Right atrium auricular region (tissue), 2 donors: ENCODE results near the gene DLL1. TPM values are rescaled to one million over a fixed set of nuclear protein-coding genes. Genes with fewer than 3 reads are reported as not detected.

ENCODE experiments used
- DNase-seq: peaks from one replicate; pipeline ENCODE4 v3.0.0-alpha.2; 2019; ENCODE audit warnings: low spot score
- H3K27ac ChIP-seq, 2 donors: fragments of 200-600 bp; sonication (generic); 1 replicate in 1 of 2; 2 replicates in 1 of 2; pipeline ENCODE4 v1.5.1; 2016 to 2019
- H3K27me3 ChIP-seq, 2 donors: fragments of 200-600 bp; sonication (generic); one replicate each; pipeline versions ENCODE4 v1.5.1 to v1.6.0; 2017 to 2019
- H3K36me3 ChIP-seq: fragments of 200-600 bp; sonication (generic); one replicate; pipeline ENCODE4 v1.5.1; 2016
- H3K4me1 ChIP-seq, 2 donors: fragments of 200-600 bp; sonication (generic); one replicate each; pipeline versions ENCODE4 v1.5.1 to v1.6.0; 2017 to 2019
- H3K4me3 ChIP-seq, 2 donors: fragments of 200-600 bp; sonication (generic); 1 replicate in 1 of 2; 2 replicates in 1 of 2; pipeline ENCODE4 v1.5.1; 2017 to 2019; ENCODE audit warnings: mild to moderate bottlenecking in 1 of 2, moderate library complexity in 1 of 2
- H3K9me3 ChIP-seq, 2 donors: fragments of 200-600 bp; sonication (generic); one replicate each; pipeline ENCODE4 v1.5.1; 2019
- total RNA-seq, 2 donors: library from RNA; depleted of rRNA; stranded (reverse); fragments of >200 nt; gene quantifications; one replicate each; pipeline ENCODE4 v1.1.0, GENCODE V29; 2016
- TF ChIP-seq, protein P1 (sequence below), 2 donors: fragments of 200-600 bp; sonication (generic); IDR thresholded peaks; one replicate each; pipeline ENCODE4 v1.5.1; 2019; ENCODE audit warnings: antibody characterized with exemption in 2 of 2

DLL1 gene
- total RNA-seq, 2 donors from 2014 or later: 11.2 to 22.0 TPM

DNA sequence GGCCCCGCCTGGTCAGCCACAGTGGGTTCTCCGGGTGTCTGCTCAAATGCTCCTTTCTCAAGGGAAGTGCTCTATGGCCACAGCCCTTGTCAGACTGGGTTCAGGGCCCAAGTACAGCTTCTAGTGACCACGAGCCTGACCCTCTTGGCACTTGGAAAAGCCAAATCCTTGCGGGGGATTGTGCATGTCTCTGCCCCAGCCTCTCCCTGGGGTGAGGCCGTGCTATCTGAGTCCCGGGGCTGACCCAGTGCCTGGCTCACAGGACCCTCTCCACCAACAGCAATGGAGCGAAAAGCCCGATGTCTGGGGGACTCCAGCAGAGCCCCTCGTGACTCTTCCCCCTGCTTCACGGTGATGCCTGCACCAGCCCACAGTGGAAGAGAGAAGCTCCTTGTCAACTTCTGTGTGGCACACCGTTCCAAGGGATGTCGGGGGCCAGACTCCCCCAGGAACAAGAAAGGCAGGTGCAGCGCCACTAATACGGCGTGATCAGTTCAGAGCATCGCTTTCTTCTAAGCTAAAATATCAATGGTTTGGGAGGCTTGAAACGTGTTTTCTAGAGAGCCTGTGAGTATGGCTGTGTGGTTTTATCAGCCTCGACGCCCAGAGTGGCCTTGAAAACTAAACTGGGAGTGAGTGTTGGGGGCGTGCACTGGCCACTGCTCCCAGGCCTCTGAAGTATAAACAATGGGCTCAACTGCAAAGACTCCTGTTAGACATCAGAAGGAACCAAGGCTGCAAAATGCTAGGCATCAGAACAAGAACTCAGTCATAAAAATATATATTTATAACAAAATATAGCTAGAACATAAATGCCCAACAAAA lies 51.9 kb downstream of the DLL1 start:
- no peak for DNase-seq

DNA sequence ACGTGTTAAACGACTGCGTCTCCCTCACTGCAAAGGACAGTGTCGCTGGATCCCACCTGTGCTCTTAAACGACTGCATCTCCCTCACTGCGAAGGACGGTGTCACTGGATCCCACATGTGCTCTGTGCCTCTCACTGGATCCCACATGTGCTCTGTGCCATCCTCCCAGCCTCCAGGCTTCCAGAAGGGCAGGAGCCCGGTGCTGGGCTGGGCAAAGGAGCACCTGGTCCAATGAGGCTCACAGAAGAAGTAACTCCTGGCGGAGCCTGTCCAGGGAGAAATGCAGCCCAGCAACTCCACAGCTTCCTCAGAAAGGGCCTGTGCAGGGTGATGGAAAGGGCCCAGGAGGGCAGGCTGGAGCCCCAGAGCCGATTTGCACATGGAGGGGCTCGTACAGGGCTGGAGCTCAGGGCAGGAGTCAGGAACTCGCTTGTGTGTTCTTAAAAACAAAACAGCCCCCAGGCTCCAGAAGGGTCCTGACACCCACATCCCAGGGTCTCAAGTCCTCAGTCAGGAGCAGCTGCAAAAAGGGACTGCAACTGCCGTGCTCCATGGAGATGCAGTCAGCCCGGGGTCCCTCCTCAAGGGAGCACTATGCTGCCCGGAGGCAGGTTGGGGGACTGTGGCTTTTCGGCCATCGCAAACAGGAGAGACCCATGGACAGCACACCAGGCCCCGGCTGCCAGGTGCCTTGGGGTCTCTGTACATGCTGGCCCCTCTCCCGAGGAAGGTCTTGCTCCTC lies 52.7 kb downstream of the DLL1 start:
- no peaks in the 10 kb centered on the region for H3K9me3 ChIP-seq
- TF ChIP-seq, protein P1, sequence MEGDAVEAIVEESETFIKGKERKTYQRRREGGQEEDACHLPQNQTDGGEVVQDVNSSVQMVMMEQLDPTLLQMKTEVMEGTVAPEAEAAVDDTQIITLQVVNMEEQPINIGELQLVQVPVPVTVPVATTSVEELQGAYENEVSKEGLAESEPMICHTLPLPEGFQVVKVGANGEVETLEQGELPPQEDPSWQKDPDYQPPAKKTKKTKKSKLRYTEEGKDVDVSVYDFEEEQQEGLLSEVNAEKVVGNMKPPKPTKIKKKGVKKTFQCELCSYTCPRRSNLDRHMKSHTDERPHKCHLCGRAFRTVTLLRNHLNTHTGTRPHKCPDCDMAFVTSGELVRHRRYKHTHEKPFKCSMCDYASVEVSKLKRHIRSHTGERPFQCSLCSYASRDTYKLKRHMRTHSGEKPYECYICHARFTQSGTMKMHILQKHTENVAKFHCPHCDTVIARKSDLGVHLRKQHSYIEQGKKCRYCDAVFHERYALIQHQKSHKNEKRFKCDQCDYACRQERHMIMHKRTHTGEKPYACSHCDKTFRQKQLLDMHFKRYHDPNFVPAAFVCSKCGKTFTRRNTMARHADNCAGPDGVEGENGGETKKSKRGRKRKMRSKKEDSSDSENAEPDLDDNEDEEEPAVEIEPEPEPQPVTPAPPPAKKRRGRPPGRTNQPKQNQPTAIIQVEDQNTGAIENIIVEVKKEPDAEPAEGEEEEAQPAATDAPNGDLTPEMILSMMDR (IDR thresholded peaks at IDR 0.05): no peak
- no peaks in the 10 kb centered on the region for H3K27me3 ChIP-seq
- no peak overlapping the region for H3K27ac ChIP-seq
- DNase-seq: no peak
- H3K4me1 ChIP-seq: no peaks in the 10 kb centered on the region
- no peak overlapping the region for H3K4me3 ChIP-seq
- no peaks in the 10 kb centered on the region for H3K36me3 ChIP-seq

More for the DNA sequence above, 51.9 kb downstream of the DLL1 start:
- no peaks in the 10 kb centered on the region for H3K4me1 ChIP-seq
- H3K4me3 ChIP-seq: no peak overlapping the region
- no peaks in the 10 kb centered on the region for H3K36me3 ChIP-seq
- TF ChIP-seq, protein P1 (IDR thresholded peaks at IDR 0.05): no peak
- no peaks in the 10 kb centered on the region for H3K9me3 ChIP-seq
- no peaks in the 10 kb centered on the region for H3K27me3 ChIP-seq
- H3K27ac ChIP-seq: no peak overlapping the region

DNA sequence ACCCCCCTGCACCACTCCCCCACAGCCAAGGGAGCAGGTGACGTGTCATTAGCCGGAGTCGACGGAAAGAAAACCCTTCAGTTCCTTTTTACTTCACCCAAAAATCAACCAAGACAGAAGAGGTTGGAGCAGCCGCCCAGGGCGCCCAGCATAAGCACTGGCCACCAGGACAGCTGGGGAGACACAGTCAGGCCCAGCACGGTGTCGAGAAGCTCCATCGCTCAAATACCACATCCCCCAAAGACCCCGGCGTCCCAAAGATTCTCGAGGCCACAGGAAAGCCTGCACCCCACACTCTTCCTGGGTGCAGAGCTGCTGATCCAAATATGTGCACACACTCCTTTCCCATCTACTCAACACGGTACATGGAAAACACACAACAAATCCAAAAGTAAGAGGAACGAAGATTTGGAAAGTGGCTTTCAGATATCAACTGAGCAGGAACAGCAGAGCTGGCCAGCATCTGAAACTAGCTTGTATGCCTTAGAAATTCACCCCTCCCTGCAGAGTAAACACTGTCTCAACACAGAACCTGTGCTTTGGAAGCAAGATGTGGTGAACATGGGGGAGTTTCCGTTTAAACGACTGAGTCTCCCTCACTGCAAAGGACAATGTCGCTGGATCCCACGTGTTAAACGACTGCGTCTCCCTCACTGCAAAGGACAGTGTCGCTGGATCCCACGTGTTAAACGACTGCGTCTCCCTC lies 54.6 kb downstream of the DLL1 start:
- TF ChIP-seq, protein P1 (IDR thresholded peaks at IDR 0.05): no peak
- Histone ChIP-seq H3K9me3 (no peaks in the 10 kb centered on the region), H3K36me3 (no peaks in the 10 kb centered on the region), H3K27ac (no peak overlapping the region), H3K27me3 (no peaks in the 10 kb centered on the region), H3K4me3 (no peak overlapping the region), H3K4me1 (no peaks in the 10 kb centered on the region)
- DNase-seq: no peak

DNA sequence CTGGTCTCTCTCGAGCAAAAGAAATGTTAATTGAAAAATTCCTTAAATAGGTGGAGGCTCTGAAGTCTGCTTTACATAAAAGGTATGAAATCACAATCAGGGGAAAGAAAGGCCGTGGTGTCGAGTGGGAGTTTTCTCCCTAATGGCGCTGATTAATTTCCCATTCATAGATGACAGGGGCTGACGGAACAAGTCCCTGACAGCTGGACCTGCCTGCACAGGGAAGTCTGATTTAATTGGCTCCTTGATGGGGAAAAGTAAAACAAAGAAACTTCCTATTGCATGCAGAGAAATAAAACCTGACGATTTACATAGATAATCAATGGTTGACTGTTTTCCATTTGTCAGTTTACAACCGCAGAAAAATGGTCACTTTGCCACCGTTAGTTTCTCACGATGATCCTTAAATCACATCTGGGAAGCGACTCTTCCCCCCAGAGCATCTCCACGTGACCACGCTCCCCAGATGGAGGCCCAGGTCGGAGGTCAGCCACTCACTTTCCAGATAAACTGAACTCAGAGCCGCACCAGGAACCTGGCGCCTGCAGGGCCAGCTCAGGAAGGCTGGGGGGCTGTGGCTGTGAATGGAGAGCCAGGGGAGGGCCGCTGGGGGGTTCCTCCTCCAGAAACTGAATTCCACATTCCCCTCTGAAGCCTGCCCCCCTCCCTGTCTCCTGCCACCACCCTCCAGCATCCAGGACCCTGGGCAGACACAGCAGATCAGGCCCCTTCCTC lies 55.3 kb downstream of the DLL1 start:
- Histone ChIP-seq H3K4me3 (no peak overlapping the region), H3K36me3 (no peaks in the 10 kb centered on the region), H3K9me3 (no peaks in the 10 kb centered on the region), H3K27ac (no peak overlapping the region), H3K27me3 (no peaks in the 10 kb centered on the region), H3K4me1 (peaks cover 0 to 6% of the 10 kb centered on the region in 2 donors)
- TF ChIP-seq, protein P1 (IDR thresholded peaks at IDR 0.05): no peak
- DNase-seq: no peak

DNA sequence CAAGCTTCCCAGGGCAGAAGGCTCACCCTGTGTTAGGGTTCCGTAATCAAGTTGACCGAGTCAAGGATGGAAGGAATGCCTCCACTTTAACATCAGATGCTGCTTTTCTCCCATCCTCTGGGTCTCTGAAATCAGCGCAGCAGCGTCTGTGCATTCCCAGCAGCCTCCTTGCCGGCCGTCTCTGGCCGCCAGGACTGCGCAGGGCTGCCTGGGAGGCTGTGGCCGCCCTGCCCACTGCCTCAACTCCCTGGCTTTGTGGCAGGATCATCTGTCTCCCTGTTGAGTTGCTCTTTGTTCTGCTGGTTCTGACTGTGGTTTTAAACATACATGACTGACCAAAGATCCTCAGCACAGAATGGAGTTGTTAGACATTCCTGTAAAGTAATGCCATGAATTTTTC lies 56.5 kb downstream of the DLL1 start:
- no peaks in the 10 kb centered on the region for H3K27me3 ChIP-seq
- no peak overlapping the region for H3K4me3 ChIP-seq
- DNase-seq: no peak
- TF ChIP-seq, protein P1 (IDR thresholded peaks at IDR 0.05): no peak
- no peak overlapping the region for H3K27ac ChIP-seq
- H3K9me3 ChIP-seq: no peaks in the 10 kb centered on the region
- peaks cover 0 to 16% of the 10 kb centered on the region in 2 donors for H3K4me1 ChIP-seq
- H3K36me3 ChIP-seq: no peaks in the 10 kb centered on the region
